Esophagus muscularis mucosa (tissue), 4 donors: ENCODE measurements around the gene SAMD5. TPM values are rescaled to one million over a fixed set of nuclear protein-coding genes. Genes with fewer than 3 reads are reported as not detected.

ENCODE experiments used
- DNase-seq: peaks from one replicate; pipeline ENCODE4 v3.0.0-alpha.2; 2017; ENCODE audit errors: extremely low spot score
- H3K27ac ChIP-seq, 4 donors: fragments of 200-600 bp; sonication (generic); replicated peaks in 1 of 4; 1 replicate in 3 of 4; 2 replicates in 1 of 4; pipeline ENCODE4 v1.5.1; 2016 to 2019; ENCODE audit warnings: mild to moderate bottlenecking in 1 of 4
- H3K27me3 ChIP-seq, 4 donors: fragments of 200-600 bp; sonication (generic); one replicate each; pipeline versions ENCODE4 v1.5.1 to v1.6.0; 2016 to 2019
- H3K36me3 ChIP-seq, 4 donors: fragments of 200-600 bp; sonication (generic); one replicate each; pipeline ENCODE4 v1.5.1; 2016 to 2019
- H3K4me1 ChIP-seq, 4 donors: fragments of 200-600 bp; sonication (generic); one replicate each; pipeline ENCODE4 v1.5.1; 2016 to 2019
- H3K4me3 ChIP-seq, 4 donors: fragments of 200-600 bp; sonication (generic); 1 replicate in 2 of 4; 2 replicates in 2 of 4; pipeline ENCODE4 v1.5.1; 2016 to 2019; ENCODE audit warnings: mild to moderate bottlenecking in 4 of 4, moderate library complexity in 1 of 4
- H3K9me3 ChIP-seq, 4 donors: fragments of 200-600 bp; sonication (generic); 1 replicate in 3 of 4; 2 replicates in 1 of 4; pipeline ENCODE4 v1.5.1; 2016 to 2019
- EP300 ChIP-seq: sonication (generic); formaldehyde crosslinking; IDR thresholded peaks from one replicate; pipeline ENCODE4 v1.6.1; 2017; ENCODE audit warnings: antibody characterized with exemption
- POLR2A ChIP-seq: fragments of 450-650 bp; IDR thresholded peaks from one replicate; pipeline ENCODE4 v1.6.1; 2017; ENCODE audit warnings: antibody characterized with exemption, moderate library complexity, mild to moderate bottlenecking, low read depth
- POLR2AphosphoS5 ChIP-seq, 2 donors: sonication (generic); formaldehyde crosslinking; IDR thresholded peaks; one replicate each; pipeline ENCODE4 v1.6.1; 2017; ENCODE audit warnings: antibody characterized with exemption in 2 of 2
- WGBS: methylation state at CpG from one replicate; pipeline ENCODE4 v1.1.5; 2018; 5-methylcytosine and 5-hydroxymethylcytosine counted together
- intact Hi-C: fragments of 100-400 bp; cut with DNase I; formaldehyde crosslinking; loops from one replicate; pipeline ENCODE4 v1.15.1; 2023
- total RNA-seq, 4 donors: library from RNA; depleted of rRNA; stranded (reverse); fragments of >200 nt; gene quantifications; one replicate each; pipeline versions ENCODE4 v1.1.0 to v1.2.1, GENCODE V29; 2016
- TF ChIP-seq, protein P1 (sequence below), 3 experiments: fragments of 200-600 bp in 2 of 3; fragments of 450-650 bp in 1 of 3; sonication (generic) in 2 of 3; IDR thresholded peaks; one replicate each; pipeline ENCODE4 v1.5.1; 2017 to 2019; ENCODE audit warnings: antibody characterized with exemption in 3 of 3, mild to moderate bottlenecking in 2 of 3, moderate library complexity in 1 of 3

SAMD5 gene
- total RNA-seq, 4 donors from 2014 or later = 0.42 to 0.86 (median 0.64) TPM

DNA sequence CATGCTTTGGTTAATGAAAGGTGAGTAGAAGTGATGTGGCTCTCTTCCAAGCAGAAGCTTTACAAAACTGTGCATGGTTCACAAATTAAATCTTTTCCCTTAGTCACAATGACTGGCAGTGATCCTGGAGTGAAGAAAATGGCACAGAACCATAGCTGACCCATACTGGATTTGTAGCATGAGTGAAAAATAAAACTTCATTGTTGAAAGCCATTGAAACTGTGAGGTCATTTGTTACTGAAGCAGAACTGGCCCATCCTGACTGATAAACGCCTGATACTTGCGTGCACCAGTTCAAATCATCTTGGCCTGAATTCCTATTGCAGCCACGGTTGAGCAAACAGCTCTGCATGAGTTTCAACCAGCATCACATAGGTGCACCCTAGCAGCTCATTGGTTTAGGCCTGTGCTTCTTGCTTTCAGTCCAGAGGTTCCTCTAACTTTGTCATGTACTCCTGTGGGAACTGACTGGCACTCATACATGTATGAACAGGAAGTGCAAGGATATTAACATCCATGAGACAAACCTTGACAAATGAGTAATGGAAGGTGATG, 40.5 kb downstream of the SAMD5 start:
- no peak for TF ChIP-seq EP300
- TF ChIP-seq POLR2AphosphoS5 (IDR thresholded peaks at IDR 0.05) = no peak
- no peak for TF ChIP-seq POLR2A
- 97% methylated on average over 3 of the region's 3 CpGs for WGBS
- H3K4me1 ChIP-seq = peaks cover 0 to 6% (median 4%) of the 10 kb centered on the region in 4 donors
- no peaks in the 10 kb centered on the region for H3K9me3 ChIP-seq
- DNase-seq = no peak
- H3K4me3 ChIP-seq = no peak overlapping the region
- H3K27ac ChIP-seq = no peak overlapping the region
- no peaks in the 10 kb centered on the region for H3K36me3 ChIP-seq
- intact Hi-C loops = no loop called here
- no peaks in the 10 kb centered on the region for H3K27me3 ChIP-seq

DNA sequence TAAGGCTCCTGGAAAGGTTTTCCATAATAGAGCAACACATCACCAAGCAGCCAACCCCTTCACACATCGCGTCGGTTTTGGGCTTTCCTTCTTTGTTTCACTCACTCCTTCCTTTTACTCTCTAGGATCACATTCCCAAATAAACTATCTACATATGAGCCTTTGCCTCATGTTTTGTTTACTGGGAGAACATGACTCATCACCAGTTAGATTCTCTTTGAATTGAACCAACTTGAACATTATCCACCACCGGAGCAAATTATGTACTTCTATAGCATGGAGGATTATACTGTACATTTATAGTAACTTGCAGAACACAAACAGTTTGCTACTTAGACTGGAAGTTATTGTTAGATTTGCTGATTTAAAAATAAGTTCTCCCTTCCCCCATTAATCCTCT, 41.0 kb downstream of the SAMD5 start:
- DNase-seq = no peak
- TF ChIP-seq POLR2A = no peak
- TF ChIP-seq EP300 = no peak
- no peak for TF ChIP-seq POLR2AphosphoS5 (IDR thresholded peaks at IDR 0.05)
- no peaks in the 10 kb centered on the region for H3K9me3 ChIP-seq
- H3K36me3 ChIP-seq = no peaks in the 10 kb centered on the region
- intact Hi-C loops = no loop called here
- no peak overlapping the region for H3K4me3 ChIP-seq
- H3K27me3 ChIP-seq = no peaks in the 10 kb centered on the region
- WGBS = 88% methylated on average over 4 of the region's 4 CpGs
- peaks cover 0 to 6% (median 4%) of the 10 kb centered on the region in 4 donors for H3K4me1 ChIP-seq
- H3K27ac ChIP-seq = no peak overlapping the region

DNA sequence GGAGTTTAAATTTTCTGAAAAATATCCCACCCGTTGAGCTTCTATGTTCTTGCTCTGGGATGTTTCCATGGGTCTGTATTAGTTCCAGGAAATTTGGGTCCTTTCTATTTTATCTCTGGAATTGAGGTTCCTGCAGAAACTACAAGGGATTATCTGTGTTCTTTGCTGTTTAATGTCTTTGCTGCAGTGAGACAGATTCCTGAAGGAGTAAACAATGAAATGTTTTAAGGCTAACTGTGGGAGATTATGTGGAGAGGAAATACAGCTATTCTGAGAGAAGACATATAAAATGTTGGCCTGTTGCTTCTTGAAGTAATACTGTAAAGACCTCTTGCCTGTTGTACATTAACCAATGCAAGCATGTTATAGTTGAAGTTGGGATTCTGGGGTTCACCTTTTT, 43.5 kb downstream of the SAMD5 start:
- Histone ChIP-seq H3K9me3 (no peaks in the 10 kb centered on the region), H3K4me1 (peaks cover 0 to 6% (median 1%) of the 10 kb centered on the region in 4 donors), H3K36me3 (no peaks in the 10 kb centered on the region), H3K4me3 (no peak overlapping the region), H3K27ac (no peak overlapping the region), H3K27me3 (no peaks in the 10 kb centered on the region)
- intact Hi-C loops = no loop called here
- DNase-seq = no peak
- TF ChIP-seq EP300 (no peak), POLR2A (no peak), POLR2AphosphoS5 (IDR thresholded peaks at IDR 0.05) (no peak)
- TF ChIP-seq, protein P1, sequence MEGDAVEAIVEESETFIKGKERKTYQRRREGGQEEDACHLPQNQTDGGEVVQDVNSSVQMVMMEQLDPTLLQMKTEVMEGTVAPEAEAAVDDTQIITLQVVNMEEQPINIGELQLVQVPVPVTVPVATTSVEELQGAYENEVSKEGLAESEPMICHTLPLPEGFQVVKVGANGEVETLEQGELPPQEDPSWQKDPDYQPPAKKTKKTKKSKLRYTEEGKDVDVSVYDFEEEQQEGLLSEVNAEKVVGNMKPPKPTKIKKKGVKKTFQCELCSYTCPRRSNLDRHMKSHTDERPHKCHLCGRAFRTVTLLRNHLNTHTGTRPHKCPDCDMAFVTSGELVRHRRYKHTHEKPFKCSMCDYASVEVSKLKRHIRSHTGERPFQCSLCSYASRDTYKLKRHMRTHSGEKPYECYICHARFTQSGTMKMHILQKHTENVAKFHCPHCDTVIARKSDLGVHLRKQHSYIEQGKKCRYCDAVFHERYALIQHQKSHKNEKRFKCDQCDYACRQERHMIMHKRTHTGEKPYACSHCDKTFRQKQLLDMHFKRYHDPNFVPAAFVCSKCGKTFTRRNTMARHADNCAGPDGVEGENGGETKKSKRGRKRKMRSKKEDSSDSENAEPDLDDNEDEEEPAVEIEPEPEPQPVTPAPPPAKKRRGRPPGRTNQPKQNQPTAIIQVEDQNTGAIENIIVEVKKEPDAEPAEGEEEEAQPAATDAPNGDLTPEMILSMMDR (IDR thresholded peaks at IDR 0.05) = no peak
- WGBS = 58% methylated on average over 1 of the region's 1 CpG

DNA sequence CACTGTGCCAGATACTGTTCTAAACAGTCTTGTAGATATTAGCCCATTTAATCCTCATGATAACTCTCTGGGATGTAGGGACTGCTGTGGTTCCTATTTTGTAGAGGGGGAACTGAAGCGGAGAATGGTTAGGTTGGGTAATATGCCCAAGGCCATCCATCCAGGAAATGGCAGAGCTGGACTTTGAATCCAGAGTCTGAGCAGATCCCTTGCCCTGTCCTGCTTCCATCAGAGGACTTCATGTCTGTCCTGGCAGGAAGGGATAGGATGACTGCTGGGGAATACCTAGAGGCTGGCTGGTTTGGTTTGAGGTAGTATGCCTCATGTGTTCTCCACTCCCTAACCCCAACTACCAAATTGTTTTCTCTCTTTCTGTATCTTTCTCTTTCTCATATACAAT, 44.6 kb downstream of the SAMD5 start:
- 100% methylated on average over 1 of the region's 1 CpG for WGBS
- TF ChIP-seq, protein P1 (IDR thresholded peaks at IDR 0.05) = no peak
- TF ChIP-seq EP300 (no peak), POLR2AphosphoS5 (IDR thresholded peaks at IDR 0.05) (no peak), POLR2A (no peak)
- DNase-seq = no peak
- H3K27ac ChIP-seq = no peak overlapping the region
- H3K4me1 ChIP-seq = no peaks in the 10 kb centered on the region
- H3K4me3 ChIP-seq = no peak overlapping the region
- no peaks in the 10 kb centered on the region for H3K27me3 ChIP-seq
- intact Hi-C loops = no loop called here
- H3K9me3 ChIP-seq = peaks cover 0 to 7% (median 0%) of the 10 kb centered on the region in 4 donors
- H3K36me3 ChIP-seq = no peaks in the 10 kb centered on the region

DNA sequence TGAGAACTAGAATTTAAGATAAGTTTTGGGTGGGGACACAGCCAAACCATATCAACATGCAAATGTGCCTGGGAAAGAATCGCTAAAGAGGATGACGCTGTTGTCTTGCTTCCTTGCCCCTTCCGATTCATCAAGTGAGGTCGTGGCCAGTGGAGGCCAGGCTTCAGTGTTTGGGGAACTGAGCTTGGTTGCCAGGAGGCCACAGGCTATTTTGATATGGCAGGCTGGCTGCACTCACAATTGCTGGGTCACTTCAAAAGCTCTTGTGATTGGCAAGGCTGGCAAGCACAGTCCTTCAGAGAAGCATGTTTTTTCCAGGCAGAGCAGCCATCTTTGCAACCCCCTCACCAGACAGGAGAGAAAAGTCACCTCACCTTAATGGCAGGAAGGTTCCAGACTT, 45.8 kb downstream of the SAMD5 start:
- Histone ChIP-seq H3K4me1 (no peaks in the 10 kb centered on the region), H3K36me3 (no peaks in the 10 kb centered on the region), H3K27me3 (no peaks in the 10 kb centered on the region), H3K27ac (no peak overlapping the region), H3K4me3 (no peak overlapping the region), H3K9me3 (peaks cover 0 to 7% (median 0%) of the 10 kb centered on the region in 4 donors)
- TF ChIP-seq EP300 (no peak), POLR2A (no peak), POLR2AphosphoS5 (IDR thresholded peaks at IDR 0.05) (no peak)
- TF ChIP-seq, protein P1 (IDR thresholded peaks at IDR 0.05) = no peak
- 91% methylated on average over 4 of the region's 4 CpGs for WGBS
- intact Hi-C loops = no loop called here
- DNase-seq = no peak

DNA sequence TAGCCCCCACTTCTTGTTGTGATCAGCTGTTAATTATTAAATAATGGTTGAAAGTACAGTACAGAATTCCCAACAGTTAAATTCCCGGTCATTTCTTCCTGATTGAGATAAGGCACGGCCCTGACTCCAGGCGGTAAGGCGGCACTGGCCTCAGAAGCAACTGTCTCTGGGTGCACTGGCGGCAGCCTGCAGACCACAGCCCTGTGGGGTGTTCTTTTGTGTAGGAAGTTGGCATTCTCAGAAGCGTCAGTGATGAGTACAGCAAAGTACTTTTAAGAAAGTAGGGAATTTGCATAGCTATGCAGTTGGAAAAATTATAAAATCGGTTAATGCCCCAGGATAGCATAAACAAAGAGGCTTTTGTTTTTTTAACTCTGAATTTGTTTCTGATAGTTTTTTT, 50.5 kb downstream of the SAMD5 start:
- Histone ChIP-seq H3K27ac (no peak overlapping the region), H3K27me3 (no peaks in the 10 kb centered on the region), H3K4me1 (no peaks in the 10 kb centered on the region), H3K4me3 (no peak overlapping the region), H3K36me3 (no peaks in the 10 kb centered on the region), H3K9me3 (peaks cover 0 to 7% (median 0%) of the 10 kb centered on the region in 4 donors)
- TF ChIP-seq EP300 = no peak
- TF ChIP-seq, protein P1 (IDR thresholded peaks at IDR 0.05) = no peak
- TF ChIP-seq POLR2AphosphoS5 (IDR thresholded peaks at IDR 0.05) = no peak
- TF ChIP-seq POLR2A = no peak
- WGBS = 84% methylated on average over 7 of the region's 7 CpGs
- intact Hi-C loops = no loop called here
- DNase-seq = no peak
